Measurements from ENCODE around the gene NFILZ.

DNA sequence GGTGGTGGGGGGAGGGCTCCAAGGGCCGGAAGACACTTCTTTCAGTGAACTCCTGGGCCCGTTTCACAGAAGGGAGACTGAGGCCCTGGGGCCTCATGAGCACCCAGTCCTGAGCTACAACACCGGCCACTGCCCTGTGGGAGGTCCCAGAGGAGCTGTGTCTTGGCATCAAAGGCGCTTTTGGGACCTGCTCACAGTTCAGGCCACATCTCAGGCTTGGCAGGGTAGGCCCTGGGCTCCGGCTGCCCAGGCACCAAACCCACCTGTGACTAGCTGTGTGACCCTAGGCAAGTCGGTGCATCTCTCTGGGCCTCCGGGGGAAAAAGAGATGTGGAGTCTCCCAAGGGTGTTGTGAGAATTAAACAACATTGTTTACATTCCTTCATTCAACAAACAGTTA lies 29.5 kb downstream of the NFILZ start:
- no peak for TF ChIP-seq ARNT (IDR thresholded peaks at IDR 0.05)
- TF ChIP-seq SP1 (IDR thresholded peaks at IDR 0.05) = no peak
- TF ChIP-seq, protein P1, sequence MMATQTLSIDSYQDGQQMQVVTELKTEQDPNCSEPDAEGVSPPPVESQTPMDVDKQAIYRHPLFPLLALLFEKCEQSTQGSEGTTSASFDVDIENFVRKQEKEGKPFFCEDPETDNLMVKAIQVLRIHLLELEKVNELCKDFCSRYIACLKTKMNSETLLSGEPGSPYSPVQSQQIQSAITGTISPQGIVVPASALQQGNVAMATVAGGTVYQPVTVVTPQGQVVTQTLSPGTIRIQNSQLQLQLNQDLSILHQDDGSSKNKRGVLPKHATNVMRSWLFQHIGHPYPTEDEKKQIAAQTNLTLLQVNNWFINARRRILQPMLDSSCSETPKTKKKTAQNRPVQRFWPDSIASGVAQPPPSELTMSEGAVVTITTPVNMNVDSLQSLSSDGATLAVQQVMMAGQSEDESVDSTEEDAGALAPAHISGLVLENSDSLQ (IDR thresholded peaks at IDR 0.05) = no peak
- TF ChIP-seq ELF4 (IDR thresholded peaks at IDR 0.05) = no peak
- no peak for TF ChIP-seq FOXK2 (IDR thresholded peaks at IDR 0.05)
- no peak for TF ChIP-seq NFRKB (IDR thresholded peaks at IDR 0.05)
